Gastrocnemius medialis (tissue), 4 donors: ENCODE data around the gene CHCHD4.

Experiments used
- POLR2A ChIP-seq, 2 donors: fragments of 450-650 bp; IDR thresholded peaks; one replicate each; pipeline ENCODE4 v1.6.1; 2017; ENCODE audit warnings: antibody characterized with exemption in 2 of 2, mild to moderate bottlenecking in 2 of 2, moderate library complexity in 2 of 2
- TF ChIP-seq, protein P1 (sequence below), 5 experiments: fragments of 450-650 bp in 3 of 5; fragments of 200-600 bp in 2 of 5; sonication (generic) in 2 of 5; IDR thresholded peaks in 4 of 5; conservative IDR thresholded peaks in 1 of 5; 1 replicate in 4 of 5; 2 replicates in 1 of 5; pipeline ENCODE4 v1.5.1; 2016 to 2019; ENCODE audit warnings: antibody characterized with exemption in 5 of 5, mild to moderate bottlenecking in 3 of 5, moderate library complexity in 3 of 5

DNA sequence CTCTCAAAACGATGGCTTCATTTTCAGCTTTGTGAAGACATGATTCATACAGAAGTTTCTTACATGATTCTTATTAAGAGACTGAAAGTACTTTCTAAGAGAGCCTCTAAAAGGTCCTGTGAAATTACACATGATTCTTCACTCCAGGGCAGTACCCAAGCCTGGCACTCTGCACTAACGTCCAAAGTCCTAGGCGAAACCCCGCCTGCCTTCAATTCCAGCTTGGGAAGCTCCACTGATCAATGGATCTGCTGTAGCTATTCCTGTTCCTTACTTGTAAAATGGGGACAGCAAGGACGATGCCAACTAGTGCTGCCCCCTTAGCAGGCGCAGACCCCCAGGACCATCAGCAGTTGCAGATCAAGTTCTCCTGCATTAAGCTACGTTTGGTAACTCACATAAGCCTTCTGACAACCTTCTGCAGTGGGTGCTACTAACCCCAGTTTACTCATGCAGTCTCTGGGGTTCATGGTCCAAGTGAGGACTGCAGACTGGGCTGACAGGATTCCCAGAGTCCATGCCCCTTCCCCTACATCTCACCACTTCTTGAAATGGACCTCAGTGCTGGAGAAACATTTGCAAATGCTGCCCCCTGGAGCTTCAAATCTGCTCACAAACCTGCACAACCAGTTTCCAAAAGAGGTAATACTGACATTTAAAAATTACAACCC, 10.6 kb downstream of the CHCHD4 start:
- TF ChIP-seq, protein P1, sequence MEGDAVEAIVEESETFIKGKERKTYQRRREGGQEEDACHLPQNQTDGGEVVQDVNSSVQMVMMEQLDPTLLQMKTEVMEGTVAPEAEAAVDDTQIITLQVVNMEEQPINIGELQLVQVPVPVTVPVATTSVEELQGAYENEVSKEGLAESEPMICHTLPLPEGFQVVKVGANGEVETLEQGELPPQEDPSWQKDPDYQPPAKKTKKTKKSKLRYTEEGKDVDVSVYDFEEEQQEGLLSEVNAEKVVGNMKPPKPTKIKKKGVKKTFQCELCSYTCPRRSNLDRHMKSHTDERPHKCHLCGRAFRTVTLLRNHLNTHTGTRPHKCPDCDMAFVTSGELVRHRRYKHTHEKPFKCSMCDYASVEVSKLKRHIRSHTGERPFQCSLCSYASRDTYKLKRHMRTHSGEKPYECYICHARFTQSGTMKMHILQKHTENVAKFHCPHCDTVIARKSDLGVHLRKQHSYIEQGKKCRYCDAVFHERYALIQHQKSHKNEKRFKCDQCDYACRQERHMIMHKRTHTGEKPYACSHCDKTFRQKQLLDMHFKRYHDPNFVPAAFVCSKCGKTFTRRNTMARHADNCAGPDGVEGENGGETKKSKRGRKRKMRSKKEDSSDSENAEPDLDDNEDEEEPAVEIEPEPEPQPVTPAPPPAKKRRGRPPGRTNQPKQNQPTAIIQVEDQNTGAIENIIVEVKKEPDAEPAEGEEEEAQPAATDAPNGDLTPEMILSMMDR (IDR thresholded peaks at IDR 0.05 in 4 of 5, conservative IDR thresholded peaks at IDR 0.05 in 1 of 5), result peak in 1 of 5 experiments; percentile 18
- no peak for TF ChIP-seq POLR2A (IDR thresholded peaks at IDR 0.05)
